HepG2 (cell line): Measurements from ENCODE around the gene FADD. TPM values are rescaled to one million over a fixed set of nuclear protein-coding genes. Genes with fewer than 3 reads are reported as not detected.
A peak's percentile ranks its signal among the peaks of the same experiment; 100 is the strongest.

Experiments
- ASH2L ChIP-seq: fragments of 300-600, 200-600 bp; sonication (generic); IDR thresholded peaks from 2 replicates; pipeline ENCODE4 v1.7.0; 2017; ENCODE audit warnings: low read depth, mild to moderate bottlenecking, moderate library complexity, mixed read lengths, low read length; ENCODE audit not compliant: insufficient read length
- FOSL1 ChIP-seq: sonication (generic); formaldehyde crosslinking; IDR thresholded peaks from 2 replicates; pipeline ENCODE4 v1.9.0; 2021; ENCODE audit warnings: missing genetic modification reagents, borderline replicate concordance
- GABPA ChIP-seq, 2 experiments: IDR thresholded peaks; 2 replicates each; pipeline ENCODE4 v1.6.1; 2011 to 2016; ENCODE audit warnings: low read depth in 2 of 2, low read length in 1 of 2, missing biosample characterization in 1 of 2, missing genetic modification characterization in 1 of 2
- KDM5A ChIP-seq: fragments of 200-600 bp; sonication (generic); IDR thresholded peaks from 2 replicates; pipeline ENCODE4 v1.7.0; 2018; ENCODE audit warnings: antibody characterized with exemption, mild to moderate bottlenecking, low read length, borderline replicate concordance
- MYNN ChIP-seq: sonication (generic); formaldehyde crosslinking; IDR thresholded peaks from 2 replicates; pipeline ENCODE4 v1.4.0; 2020; ENCODE audit warnings: mild to moderate bottlenecking, low read depth, missing genetic modification reagents
- MYPOP ChIP-seq: sonication (generic); formaldehyde crosslinking; IDR thresholded peaks from 2 replicates; pipeline ENCODE4 v1.8.1; 2023; ENCODE audit warnings: mild to moderate bottlenecking, moderate library complexity, missing genetic modification reagents
- NCOR1 ChIP-seq: fragments of 200-600 bp; sonication (generic); IDR thresholded peaks from 2 replicates; pipeline ENCODE4 v1.7.0; 2017; ENCODE audit warnings: antibody characterized with exemption, low read length, borderline replicate concordance
- NR2F2 ChIP-seq: IDR thresholded peaks from 2 replicates; pipeline ENCODE4 v1.6.1; 2012; ENCODE audit warnings: low read depth, inconsistent platforms, borderline replicate concordance
- PAX8 ChIP-seq: sonication (generic); formaldehyde crosslinking; IDR thresholded peaks from 2 replicates; pipeline ENCODE4 v1.8.0; 2022; ENCODE audit warnings: mild to moderate bottlenecking, missing genetic modification reagents, borderline replicate concordance
- PHF21A ChIP-seq: sonication (generic); formaldehyde crosslinking; IDR thresholded peaks from 2 replicates; pipeline ENCODE4 v1.5.0; 2020; ENCODE audit warnings: mild to moderate bottlenecking, missing genetic modification reagents
- POLR2A ChIP-seq, 2 experiments: IDR thresholded peaks; 2 replicates each; pipeline ENCODE4 v1.6.1; 2011; ENCODE audit warnings: low read depth in 2 of 2, low read length in 2 of 2, mild to moderate bottlenecking in 1 of 2, moderate library complexity in 1 of 2; ENCODE audit not compliant: insufficient read depth in 1 of 2
- PRPF4 ChIP-seq: fragments of 200-400 bp; formaldehyde crosslinking; IDR thresholded peaks from 2 replicates; pipeline ENCODE4 v1.6.1; 2016; ENCODE audit warnings: low read length, low read depth; ENCODE audit not compliant: poor library complexity, severe bottlenecking
- SALL2 ChIP-seq: sonication (generic); formaldehyde crosslinking; IDR thresholded peaks from 2 replicates; pipeline ENCODE4 v1.8.1; 2023; ENCODE audit warnings: mild to moderate bottlenecking, missing genetic modification reagents, inconsistent platforms
- SP4 ChIP-seq: sonication (generic); formaldehyde crosslinking; IDR thresholded peaks from 2 replicates; pipeline ENCODE4 v1.8.1; 2023; ENCODE audit warnings: mild to moderate bottlenecking, missing genetic modification reagents
- XBP1 ChIP-seq: sonication (generic); formaldehyde crosslinking; IDR thresholded peaks from 2 replicates; pipeline ENCODE4 v1.5.0; 2020; ENCODE audit warnings: missing genetic modification reagents
- ZNF546 ChIP-seq: sonication (generic); formaldehyde crosslinking; conservative IDR thresholded peaks from 2 replicates; pipeline ENCODE4 v1.8.1; 2023; ENCODE audit warnings: mild to moderate bottlenecking, missing genetic modification reagents
- ZNF605 ChIP-seq: sonication (generic); formaldehyde crosslinking; IDR thresholded peaks from 2 replicates; pipeline ENCODE4 v1.8.0; 2022; ENCODE audit warnings: mild to moderate bottlenecking, missing genetic modification reagents
- ZNF670 ChIP-seq: sonication (generic); formaldehyde crosslinking; IDR thresholded peaks from 2 replicates; pipeline ENCODE4 v1.8.0; 2022; ENCODE audit warnings: mild to moderate bottlenecking, missing genetic modification reagents, borderline replicate concordance
- polyA plus RNA-seq, 8 experiments: library from polyadenylated mRNA; depleted of rRNA in 3 of 8; stranded (reverse) in 7 of 8; unstranded in 1 of 8; fragments of >200 nt; fragmentation: Illumina TruSeq in 4 of 8; extraction: Trizol in 4 of 8; gene quantifications; 2 replicates each; pipeline versions ENCODE4 v1.2.1 to v1.2.3, GENCODE V29; 2011 to 2016; ENCODE audit warnings: low read depth in 4 of 8, missing spikeins in 1 of 8, mixed read lengths in 1 of 8; ENCODE audit not compliant: insufficient read depth in 1 of 8
- total RNA-seq, 5 experiments: library from RNA; depleted of rRNA; stranded (reverse); fragments of >200 nt; fragmentation: Illumina TruSeq; extraction: Trizol; gene quantifications; 2 replicates each; pipeline ENCODE4 v1.2.3, GENCODE V29; 2016; ENCODE audit warnings: low read depth in 1 of 5
- TF ChIP-seq, protein P1 (sequence below), 2 experiments: sonication (generic) in 1 of 2; formaldehyde crosslinking in 1 of 2; IDR thresholded peaks; 2 replicates each; pipeline versions ENCODE4 v1.5.1 to v1.6.1; 2011 to 2020; ENCODE audit warnings: borderline replicate concordance in 1 of 2, low read depth in 1 of 2, low read length in 1 of 2, mild to moderate bottlenecking in 1 of 2, missing genetic modification reagents in 1 of 2, moderate library complexity in 1 of 2
- TF ChIP-seq, protein P2 (sequence below): sonication (generic); formaldehyde crosslinking; IDR thresholded peaks from 2 replicates; pipeline ENCODE4 v1.4.0; 2020; ENCODE audit warnings: mild to moderate bottlenecking, missing genetic modification reagents
- TF ChIP-seq, protein P3 (sequence below): sonication (generic); formaldehyde crosslinking; IDR thresholded peaks from 2 replicates; pipeline ENCODE4 v1.4.0; 2020; ENCODE audit warnings: missing genetic modification reagents
- TF ChIP-seq, protein P4 (sequence below): IDR thresholded peaks from 2 replicates; pipeline ENCODE4 v1.6.1; 2016

FADD gene
- total and polyA plus RNA-seq, 2 of the 13 experiments (the other 11 are each of a cell fraction or from before 2014, with no cell fraction given), result 14.2 to 22.2 TPM

DNA sequence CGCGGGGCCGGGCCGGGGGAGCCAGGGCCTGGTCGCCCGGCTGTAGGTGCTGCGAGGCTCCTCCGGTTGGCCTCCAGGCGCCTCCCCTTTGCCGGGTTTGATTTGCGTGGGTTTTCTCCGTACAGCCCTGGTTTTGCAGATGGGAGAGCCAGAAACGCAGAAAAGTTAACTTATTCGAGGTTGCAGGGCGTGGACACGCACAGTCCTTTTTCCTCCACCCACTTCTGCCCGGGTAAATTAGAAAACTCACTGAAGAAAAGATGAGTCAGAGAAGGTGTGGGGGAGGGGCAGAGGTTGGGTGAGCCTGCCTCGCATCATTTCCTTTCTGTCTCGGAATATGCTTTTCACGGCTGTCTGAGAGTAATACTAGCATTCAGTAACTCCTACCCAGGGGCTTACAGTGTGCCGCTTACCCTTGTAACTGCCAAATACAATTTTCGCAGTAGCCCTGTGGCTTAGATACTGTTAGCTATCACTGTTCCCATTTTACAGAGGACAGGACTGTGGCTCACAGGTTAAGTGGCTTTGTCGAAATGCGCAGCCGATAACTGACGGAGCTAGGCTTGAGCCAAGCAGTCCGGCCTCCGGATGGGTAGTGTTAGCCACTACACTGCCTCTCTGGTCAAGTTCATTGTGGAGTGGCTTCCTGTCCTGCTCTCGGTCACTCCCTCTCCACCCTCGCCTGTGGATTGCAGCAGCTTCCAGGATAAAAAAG, 812 bp downstream of the FADD start (continued):
- TF ChIP-seq ZNF670 (CRISPR knock-in tag) (no peak), ZNF605 (CRISPR knock-in tag) (no peak; the same call in 1 of the 2 replicates), ASH2L (peak; percentile 6), ZNF546 (peak; percentile 56; the same call in 1 of the 2 replicates), POLR2A (IDR thresholded peaks at IDR 0.05; ENCODE audit: insufficient read depth in 1 of 2, low read depth in 2 of 2, low read length in 2 of 2) (peak in 1 of 2 experiments; percentile 47; a peak in 1 of 4 replicates), PRPF4 (peak; percentile 56), FOSL1 (CRISPR knock-in tag) (peak; percentile 6; the same call in 1 of the 2 replicates), NR2F2 (no peak), GABPA (IDR thresholded peaks at IDR 0.05; ENCODE audit: low read depth, low read length) (no peak), GABPA (CRISPR knock-in tag; IDR thresholded peaks at IDR 0.05; ENCODE audit: low read depth) (peak; percentile 38; the same call in 1 of the 2 replicates), PAX8 (CRISPR knock-in tag) (no peak), SALL2 (CRISPR knock-in tag) (peak; percentile 10; the same call in 1 of the 2 replicates), KDM5A (peak; percentile 23; the same call in 1 of the 2 replicates), XBP1 (CRISPR knock-in tag) (no peak), PHF21A (0 out of 2 replicates have a peak, but pooled peaks have one; percentile 17), SP4 (CRISPR knock-in tag) (no peak), MYNN (CRISPR knock-in tag) (no peak), NCOR1 (no peak), MYPOP (no peak)
- TF ChIP-seq, protein P1, sequence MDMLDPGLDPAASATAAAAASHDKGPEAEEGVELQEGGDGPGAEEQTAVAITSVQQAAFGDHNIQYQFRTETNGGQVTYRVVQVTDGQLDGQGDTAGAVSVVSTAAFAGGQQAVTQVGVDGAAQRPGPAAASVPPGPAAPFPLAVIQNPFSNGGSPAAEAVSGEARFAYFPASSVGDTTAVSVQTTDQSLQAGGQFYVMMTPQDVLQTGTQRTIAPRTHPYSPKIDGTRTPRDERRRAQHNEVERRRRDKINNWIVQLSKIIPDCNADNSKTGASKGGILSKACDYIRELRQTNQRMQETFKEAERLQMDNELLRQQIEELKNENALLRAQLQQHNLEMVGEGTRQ (IDR thresholded peaks at IDR 0.05; ENCODE audit: low read depth, low read length), result no peak
- TF ChIP-seq, protein P1 (CRISPR knock-in tag; IDR thresholded peaks at IDR 0.05; ENCODE audit: borderline replicate concordance), result no peak
- TF ChIP-seq, protein P2, sequence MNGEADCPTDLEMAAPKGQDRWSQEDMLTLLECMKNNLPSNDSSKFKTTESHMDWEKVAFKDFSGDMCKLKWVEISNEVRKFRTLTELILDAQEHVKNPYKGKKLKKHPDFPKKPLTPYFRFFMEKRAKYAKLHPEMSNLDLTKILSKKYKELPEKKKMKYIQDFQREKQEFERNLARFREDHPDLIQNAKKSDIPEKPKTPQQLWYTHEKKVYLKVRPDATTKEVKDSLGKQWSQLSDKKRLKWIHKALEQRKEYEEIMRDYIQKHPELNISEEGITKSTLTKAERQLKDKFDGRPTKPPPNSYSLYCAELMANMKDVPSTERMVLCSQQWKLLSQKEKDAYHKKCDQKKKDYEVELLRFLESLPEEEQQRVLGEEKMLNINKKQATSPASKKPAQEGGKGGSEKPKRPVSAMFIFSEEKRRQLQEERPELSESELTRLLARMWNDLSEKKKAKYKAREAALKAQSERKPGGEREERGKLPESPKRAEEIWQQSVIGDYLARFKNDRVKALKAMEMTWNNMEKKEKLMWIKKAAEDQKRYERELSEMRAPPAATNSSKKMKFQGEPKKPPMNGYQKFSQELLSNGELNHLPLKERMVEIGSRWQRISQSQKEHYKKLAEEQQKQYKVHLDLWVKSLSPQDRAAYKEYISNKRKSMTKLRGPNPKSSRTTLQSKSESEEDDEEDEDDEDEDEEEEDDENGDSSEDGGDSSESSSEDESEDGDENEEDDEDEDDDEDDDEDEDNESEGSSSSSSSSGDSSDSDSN (CRISPR knock-in tag), result no peak
- TF ChIP-seq, protein P3, sequence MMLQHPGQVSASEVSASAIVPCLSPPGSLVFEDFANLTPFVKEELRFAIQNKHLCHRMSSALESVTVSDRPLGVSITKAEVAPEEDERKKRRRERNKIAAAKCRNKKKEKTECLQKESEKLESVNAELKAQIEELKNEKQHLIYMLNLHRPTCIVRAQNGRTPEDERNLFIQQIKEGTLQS (CRISPR knock-in tag), result peak; percentile 16; the same call in 1 of the 2 replicates
- TF ChIP-seq, protein P4, sequence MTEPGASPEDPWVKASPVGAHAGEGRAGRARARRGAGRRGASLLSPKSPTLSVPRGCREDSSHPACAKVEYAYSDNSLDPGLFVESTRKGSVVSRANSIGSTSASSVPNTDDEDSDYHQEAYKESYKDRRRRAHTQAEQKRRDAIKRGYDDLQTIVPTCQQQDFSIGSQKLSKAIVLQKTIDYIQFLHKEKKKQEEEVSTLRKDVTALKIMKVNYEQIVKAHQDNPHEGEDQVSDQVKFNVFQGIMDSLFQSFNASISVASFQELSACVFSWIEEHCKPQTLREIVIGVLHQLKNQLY (CRISPR knock-in tag), result no peak
